Activated CD4-positive, alpha-beta T cell treated with anti-CD3 and anti-CD28 coated beads for 36 hours (primary cell): ENCODE measurements around the gene CCDC92. TPM values are rescaled to one million over a fixed set of nuclear protein-coding genes. Genes with fewer than 3 reads are reported as not detected.

Experiments
- ATAC-seq: fragments of 200-7000 bp; cut with Tn5 transposase; one replicate; pipeline ENCODE4 v1.10.0; 2021; ENCODE audit warnings: mild to moderate bottlenecking, moderate library complexity
- CTCF ChIA-PET: fragments of 350-600 bp; sonication (Branson Sonifier 250); formaldehyde crosslinking; loops from one replicate; lab custom pipeline; 2021; ENCODE audit warnings: antibody characterized with exemption; lab: Charles Lee
- POLR2A ChIA-PET: fragments of 350-600 bp; sonication (Branson Sonifier 250); formaldehyde crosslinking; loops from one replicate; lab custom pipeline; 2021; ENCODE audit warnings: antibody characterized with exemption, inconsistent platforms; lab: Charles Lee
- DNase-seq: peaks from one replicate; pipeline ENCODE4 v3.0.0-alpha.2; 2020
- H3K27ac Mint-ChIP-seq: one replicate; pipeline ENCODE4 v1.8.0; 2021; ENCODE audit warnings: mixed read lengths
- H3K27me3 Mint-ChIP-seq: one replicate; pipeline ENCODE4 v1.8.0; 2021; ENCODE audit warnings: mixed read lengths
- H3K36me3 Mint-ChIP-seq: one replicate; pipeline ENCODE4 v1.8.0; 2021; ENCODE audit warnings: low read depth, mixed read lengths
- H3K4me1 Mint-ChIP-seq: one replicate; pipeline ENCODE4 v1.8.0; 2021; ENCODE audit warnings: mixed read lengths
- H3K4me3 Mint-ChIP-seq: one replicate; pipeline ENCODE4 v1.8.0; 2021; ENCODE audit warnings: mild to moderate bottlenecking, moderate library complexity, mixed read lengths
- H3K9me3 Mint-ChIP-seq: one replicate; pipeline ENCODE4 v1.8.0; 2021; ENCODE audit warnings: low read depth, mixed read lengths
- intact Hi-C, 2 experiments: fragments of 100-400 bp; cut with DNase I in 1 of 2; cut with micrococcal nuclease in 1 of 2; formaldehyde crosslinking; loops; one replicate each; pipeline versions ENCODE4 v1.14.2 to v1.15.1; 2022 to 2024; cut with DNase I, micrococcal nuclease
- total RNA-seq, 2 experiments: library from RNA; stranded (reverse); gene quantifications; one replicate each; pipeline ENCODE4 v1.2.3, GENCODE V29; 2021

Gene CCDC92
- total RNA-seq, 2 experiments from 2014 or later = 8.7 to 11.0 TPM

DNA sequence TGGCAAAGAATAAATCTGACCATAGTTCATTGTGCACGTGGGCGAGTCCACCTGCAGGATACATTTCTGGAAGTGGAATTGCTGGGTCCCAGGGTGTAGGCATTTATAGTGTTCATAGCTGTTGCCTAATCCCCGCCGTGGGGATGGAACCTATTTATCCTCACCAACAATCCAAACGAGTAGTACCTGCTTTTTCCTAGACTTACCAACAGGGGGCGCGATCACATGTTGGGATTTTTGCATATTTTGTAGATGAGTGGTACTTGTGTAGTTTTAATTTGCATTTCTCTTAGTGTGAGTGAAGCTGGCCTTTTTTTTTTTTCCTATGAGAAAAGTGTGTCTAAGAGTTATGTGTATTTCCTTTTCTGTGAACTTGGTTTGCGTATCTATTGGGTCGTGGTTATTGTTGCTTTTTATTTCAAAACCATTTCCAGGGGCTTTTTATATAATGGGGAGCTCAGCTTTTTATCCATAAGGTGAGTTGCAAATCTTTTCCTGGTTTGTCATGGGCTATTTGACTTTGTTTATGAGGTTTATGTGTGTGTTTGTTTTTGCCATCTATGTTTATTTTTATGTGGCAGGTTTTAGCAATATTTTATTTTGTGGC is 67.2 kb downstream of the CCDC92 start:
- Mint-ChIP-seq H3K27ac (no peak overlapping the region), H3K36me3 (no peaks in the 10 kb centered on the region), H3K27me3 (peaks cover 7% of the 10 kb centered on the region), H3K9me3 (no peaks in the 10 kb centered on the region), H3K4me1 (peaks cover 9% of the 10 kb centered on the region), H3K4me3 (no peak overlapping the region)
- POLR2A ChIA-PET = interaction anchor here (0.6 kb wide), 1 partner anchor 12 kb away, joined by 3 read pairs; no protein-coding TSS in a partner anchor
- peak; percentile 83 for DNase-seq
- peak; percentile 63 for ATAC-seq
- intact Hi-C loops = loop anchor here (1.0 to 2.0 kb wide), 4 partner anchors 67 to 127 kb away; partner anchors contain the start of gene CCDC92 (in 1 of the 2)
- CTCF ChIA-PET = interaction anchor here (0.6 to 4.3 kb wide), 21 partner anchors 8 to 949 kb away, joined by 3 to 60 read pairs (median 4); no protein-coding TSS in a partner anchor

GRCh38 chr12:123903301-123904065 is 69.1 kb downstream of the CCDC92 start:
- H3K27me3 Mint-ChIP-seq = peaks cover 7% of the 10 kb centered on the region
- ATAC-seq (no peak), DNase-seq (no peak)
- intact Hi-C loops = loop anchor here in 1 of 2 experiments (2.0 kb wide), 1 partner anchor 129 kb away; no protein-coding TSS in a partner anchor
- no peak overlapping the region for H3K27ac Mint-ChIP-seq
- ChIA-PET CTCF (interaction anchor here (0.8 to 4.3 kb wide), 7 partner anchors 10 to 861 kb away, joined by 3 to 60 read pairs (median 4); no protein-coding TSS in a partner anchor), POLR2A (no interaction called here)
- no peak overlapping the region for H3K4me3 Mint-ChIP-seq
- H3K4me1 Mint-ChIP-seq = peaks cover 9% of the 10 kb centered on the region
- no peaks in the 10 kb centered on the region for H3K9me3 Mint-ChIP-seq
- no peaks in the 10 kb centered on the region for H3K36me3 Mint-ChIP-seq

DNA sequence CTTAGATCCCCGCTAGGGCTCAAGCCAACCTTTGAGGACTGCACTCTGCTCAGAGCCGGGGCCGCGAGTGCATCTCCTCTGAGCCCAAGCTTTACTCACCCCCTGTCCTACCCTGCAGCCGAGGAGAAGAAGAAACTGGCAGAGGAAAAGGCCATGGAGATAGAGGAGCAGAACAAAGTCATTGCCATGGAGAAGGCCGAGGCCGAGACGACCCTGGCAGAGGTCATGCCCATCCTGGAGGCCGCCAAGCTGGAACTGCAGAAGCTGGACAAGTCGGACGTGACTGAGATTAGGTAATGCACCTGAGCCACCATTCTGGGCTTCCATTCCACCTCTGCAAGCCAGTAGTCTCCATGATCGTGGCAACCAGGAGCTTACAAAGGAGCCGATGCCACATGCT is 69.8 kb downstream of the CCDC92 start:
- ATAC-seq (no peak), DNase-seq (no peak)
- Mint-ChIP-seq H3K27me3 (peaks cover 7% of the 10 kb centered on the region), H3K4me3 (no peak overlapping the region), H3K36me3 (no peaks in the 10 kb centered on the region), H3K4me1 (peaks cover 9% of the 10 kb centered on the region), H3K27ac (no peak overlapping the region), H3K9me3 (no peaks in the 10 kb centered on the region)
- intact Hi-C loops = no loop called here
- ChIA-PET CTCF (interaction anchor here (0.8 to 4.3 kb wide), 3 partner anchors 13 to 861 kb away, joined by 3 to 60 read pairs (median 8); no protein-coding TSS in a partner anchor), POLR2A (no interaction called here)

GRCh38 chr12:123900871-123901376 is 71.7 kb downstream of the CCDC92 start:
- CTCF ChIA-PET = interaction anchor here (0.6 to 1.6 kb wide), 9 partner anchors 10 to 442 kb away, joined by 3 to 6 read pairs (median 4); no protein-coding TSS in a partner anchor
- DNase-seq (peak; percentile 66), ATAC-seq (peak; percentile 81)
- H3K4me3 Mint-ChIP-seq = no peak overlapping the region
- H3K4me1 Mint-ChIP-seq = peaks cover 9% of the 10 kb centered on the region
- POLR2A ChIA-PET = no interaction called here
- no peaks in the 10 kb centered on the region for H3K36me3 Mint-ChIP-seq
- intact Hi-C loops = no loop called here
- no peaks in the 10 kb centered on the region for H3K9me3 Mint-ChIP-seq
- H3K27me3 Mint-ChIP-seq = peaks cover 7% of the 10 kb centered on the region
- H3K27ac Mint-ChIP-seq = no peak overlapping the region

- CTCF ChIA-PET = no interaction called here
- POLR2A ChIA-PET = no interaction called here
- no peaks in the 10 kb centered on the region for H3K36me3 Mint-ChIP-seq
- ATAC-seq = no peak
- no peaks in the 10 kb centered on the region for H3K9me3 Mint-ChIP-seq
- no peak overlapping the region for H3K27ac Mint-ChIP-seq
- H3K4me1 Mint-ChIP-seq = peaks cover 5% of the 10 kb centered on the region
- H3K27me3 Mint-ChIP-seq = peaks cover 7% of the 10 kb centered on the region
- DNase-seq = no peak
- no peak overlapping the region for H3K4me3 Mint-ChIP-seq
- intact Hi-C loops = no loop called here
Observed at GRCh38 chr12:123899368-123899767, 73.3 kb downstream of the CCDC92 start.

- Mint-ChIP-seq H3K9me3 (no peaks in the 10 kb centered on the region), H3K27me3 (peaks cover 3% of the 10 kb centered on the region), H3K4me3 (no peak overlapping the region), H3K36me3 (no peaks in the 10 kb centered on the region), H3K27ac (no peak overlapping the region), H3K4me1 (peaks cover 5% of the 10 kb centered on the region)
- POLR2A ChIA-PET = no interaction called here
- ATAC-seq (no peak), DNase-seq (no peak)
- intact Hi-C loops = no loop called here
- CTCF ChIA-PET = no interaction called here
Observed at GRCh38 chr12:123898673-123899072, 74.0 kb downstream of the CCDC92 start.

GRCh38 chr12:123897221-123897620 is 75.4 kb downstream of the CCDC92 start:
- Mint-ChIP-seq H3K27me3 (peaks cover 2% of the 10 kb centered on the region), H3K4me3 (no peak overlapping the region), H3K36me3 (no peaks in the 10 kb centered on the region), H3K27ac (no peak overlapping the region), H3K9me3 (no peaks in the 10 kb centered on the region), H3K4me1 (peaks cover 5% of the 10 kb centered on the region)
- DNase-seq = no peak
- ATAC-seq = no peak
- ChIA-PET POLR2A (no interaction called here), CTCF (no interaction called here)
- intact Hi-C loops = no loop called here

DNA sequence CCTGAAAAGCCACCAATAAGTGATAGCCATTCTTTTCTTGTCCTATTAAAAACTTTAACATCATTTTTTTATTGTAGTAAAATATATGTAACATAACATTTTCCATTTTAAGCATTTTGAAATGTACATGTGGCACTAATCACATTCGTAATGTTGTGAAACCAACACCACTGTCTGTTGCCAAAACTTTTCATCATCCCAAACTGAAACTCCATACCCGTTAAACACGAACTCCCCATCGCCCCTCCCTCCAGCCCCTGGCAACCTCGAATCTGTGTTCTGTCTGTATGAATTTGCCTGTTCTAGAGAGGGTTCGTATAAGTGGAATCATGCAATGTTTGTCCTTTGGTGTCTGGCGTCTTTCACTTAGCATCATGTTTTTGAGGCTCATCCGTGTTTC is 75.9 kb downstream of the CCDC92 start:
- DNase-seq (no peak), ATAC-seq (no peak)
- peaks cover 5% of the 10 kb centered on the region for H3K4me1 Mint-ChIP-seq
- H3K36me3 Mint-ChIP-seq = no peaks in the 10 kb centered on the region
- H3K4me3 Mint-ChIP-seq = no peak overlapping the region
- POLR2A ChIA-PET = no interaction called here
- intact Hi-C loops = no loop called here
- CTCF ChIA-PET = no interaction called here
- no peaks in the 10 kb centered on the region for H3K9me3 Mint-ChIP-seq
- no peak overlapping the region for H3K27ac Mint-ChIP-seq
- no peaks in the 10 kb centered on the region for H3K27me3 Mint-ChIP-seq

GRCh38 chr12:123895451-123895850 is 77.2 kb downstream of the CCDC92 start:
- no peaks in the 10 kb centered on the region for H3K27me3 Mint-ChIP-seq
- no peak overlapping the region for H3K4me3 Mint-ChIP-seq
- H3K36me3 Mint-ChIP-seq = no peaks in the 10 kb centered on the region
- no peak for DNase-seq
- CTCF ChIA-PET = interaction anchor here (0.6 kb wide), 1 partner anchor 10 kb away, joined by 3 read pairs; no protein-coding TSS in a partner anchor
- H3K9me3 Mint-ChIP-seq = no peaks in the 10 kb centered on the region
- POLR2A ChIA-PET = no interaction called here
- intact Hi-C loops = no loop called here
- H3K4me1 Mint-ChIP-seq = no peaks in the 10 kb centered on the region
- ATAC-seq = no peak
- H3K27ac Mint-ChIP-seq = no peak overlapping the region

GRCh38 chr12:123894823-123895345 is 77.7 kb downstream of the CCDC92 start:
- Mint-ChIP-seq H3K4me1 (no peaks in the 10 kb centered on the region), H3K4me3 (no peak overlapping the region), H3K27ac (no peak overlapping the region), H3K27me3 (no peaks in the 10 kb centered on the region), H3K36me3 (no peaks in the 10 kb centered on the region), H3K9me3 (no peaks in the 10 kb centered on the region)
- no peak for ATAC-seq
- no peak for DNase-seq
- ChIA-PET POLR2A (no interaction called here), CTCF (no interaction called here)
- intact Hi-C loops = no loop called here

- no peak overlapping the region for H3K27ac Mint-ChIP-seq
- ChIA-PET POLR2A (no interaction called here), CTCF (interaction anchor here (0.6 to 1.5 kb wide), 2 partner anchors 11 to 12 kb away, joined by 3 read pairs; no protein-coding TSS in a partner anchor)
- H3K36me3 Mint-ChIP-seq = no peaks in the 10 kb centered on the region
- no peaks in the 10 kb centered on the region for H3K4me1 Mint-ChIP-seq
- intact Hi-C loops = no loop called here
- H3K27me3 Mint-ChIP-seq = no peaks in the 10 kb centered on the region
- DNase-seq (no peak), ATAC-seq (no peak)
- no peak overlapping the region for H3K4me3 Mint-ChIP-seq
- H3K9me3 Mint-ChIP-seq = no peaks in the 10 kb centered on the region
Observed at GRCh38 chr12:123893276-123893675, 79.4 kb downstream of the CCDC92 start.
